Endometrial microvascular endothelial cells (primary cell): ENCODE results near the gene SYK. TPM values are rescaled to one million over a fixed set of nuclear protein-coding genes. Genes with fewer than 3 reads are reported as not detected.

Experiments
- total RNA-seq: library from RNA; depleted of rRNA; stranded (reverse); fragments of >200 nt; gene quantifications from one replicate; pipeline ENCODE4 v1.2.3, GENCODE V29; 2015; ENCODE audit errors: inconsistent ontology term

The SYK gene
- total RNA-seq, 1 donor from 2014 or later = not detected

Other genes with a start within 250 kb of the SYK start
- gene DIRAS2, start 159.0 kb upstream of the SYK start, total RNA-seq = not detected